ENCODE results near the gene TEX53.

The TEX53 gene

DNA sequence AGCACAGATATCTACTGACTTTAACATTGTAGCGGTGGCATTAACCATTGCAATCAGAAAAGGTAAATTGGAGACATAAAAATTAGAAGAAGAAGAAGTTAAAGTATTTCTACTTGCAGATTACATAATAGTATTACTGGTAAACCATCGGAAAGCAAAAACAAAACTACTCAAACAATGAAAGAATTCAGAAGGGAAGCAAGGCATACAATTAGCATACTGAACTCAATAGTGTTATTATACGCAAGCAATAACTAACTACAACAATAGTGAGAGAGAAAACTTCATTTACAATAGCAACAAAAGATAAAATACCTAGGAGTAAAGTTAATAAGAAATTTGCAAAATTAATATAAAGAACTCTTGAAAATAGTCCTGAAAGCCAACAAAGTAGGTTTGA is 6.6 kb upstream of the TEX53 start:
- Histone ChIP-seq H3K79me2 (ENCODE audit: insufficient read depth, low read length) (no peaks in the 10 kb centered on the region), H3K4me1 (ENCODE audit: insufficient read depth, low read length) (0 out of 2 replicates have a peak, but pooled peaks cover 5% of the 10 kb centered on the region), H2AFZ (ENCODE audit: low read depth, low read length) (no peak overlapping the region), H3K27ac (ENCODE audit: low read length) (no peak overlapping the region), H3K9ac (ENCODE audit: low read depth, low read length) (no peak overlapping the region), H3K4me2 (ENCODE audit: insufficient read depth, low read length) (no peak overlapping the region), H3K4me3 (ENCODE audit: low read depth in 1 of 2, low read length in 2 of 2) (no peak overlapping the region), H3K9me3 (ENCODE audit: insufficient read depth, low read length, severe bottlenecking) (no peaks in the 10 kb centered on the region), H3K27me3 (ENCODE audit: insufficient read depth, low read length, poor library complexity) (no peaks in the 10 kb centered on the region), H3K36me3 (ENCODE audit: insufficient read depth, low read length) (no peaks in the 10 kb centered on the region), H4K20me1 (ENCODE audit: insufficient read depth, low read length) (no peaks in the 10 kb centered on the region)
- TF ChIP-seq, protein P1, sequence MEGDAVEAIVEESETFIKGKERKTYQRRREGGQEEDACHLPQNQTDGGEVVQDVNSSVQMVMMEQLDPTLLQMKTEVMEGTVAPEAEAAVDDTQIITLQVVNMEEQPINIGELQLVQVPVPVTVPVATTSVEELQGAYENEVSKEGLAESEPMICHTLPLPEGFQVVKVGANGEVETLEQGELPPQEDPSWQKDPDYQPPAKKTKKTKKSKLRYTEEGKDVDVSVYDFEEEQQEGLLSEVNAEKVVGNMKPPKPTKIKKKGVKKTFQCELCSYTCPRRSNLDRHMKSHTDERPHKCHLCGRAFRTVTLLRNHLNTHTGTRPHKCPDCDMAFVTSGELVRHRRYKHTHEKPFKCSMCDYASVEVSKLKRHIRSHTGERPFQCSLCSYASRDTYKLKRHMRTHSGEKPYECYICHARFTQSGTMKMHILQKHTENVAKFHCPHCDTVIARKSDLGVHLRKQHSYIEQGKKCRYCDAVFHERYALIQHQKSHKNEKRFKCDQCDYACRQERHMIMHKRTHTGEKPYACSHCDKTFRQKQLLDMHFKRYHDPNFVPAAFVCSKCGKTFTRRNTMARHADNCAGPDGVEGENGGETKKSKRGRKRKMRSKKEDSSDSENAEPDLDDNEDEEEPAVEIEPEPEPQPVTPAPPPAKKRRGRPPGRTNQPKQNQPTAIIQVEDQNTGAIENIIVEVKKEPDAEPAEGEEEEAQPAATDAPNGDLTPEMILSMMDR (IDR thresholded peaks at IDR 0.05; ENCODE audit: borderline replicate concordance, extremely low read depth, low read length, poor library complexity, severe bottlenecking), result no peak
- no peak for TF ChIP-seq EZH2 (IDR thresholded peaks at IDR 0.05; ENCODE audit: borderline replicate concordance, low read depth, low read length, severe bottlenecking)
- no peak for ATAC-seq (ENCODE audit: insufficient read depth, low read depth)
- no peak for DNase-seq

DNA sequence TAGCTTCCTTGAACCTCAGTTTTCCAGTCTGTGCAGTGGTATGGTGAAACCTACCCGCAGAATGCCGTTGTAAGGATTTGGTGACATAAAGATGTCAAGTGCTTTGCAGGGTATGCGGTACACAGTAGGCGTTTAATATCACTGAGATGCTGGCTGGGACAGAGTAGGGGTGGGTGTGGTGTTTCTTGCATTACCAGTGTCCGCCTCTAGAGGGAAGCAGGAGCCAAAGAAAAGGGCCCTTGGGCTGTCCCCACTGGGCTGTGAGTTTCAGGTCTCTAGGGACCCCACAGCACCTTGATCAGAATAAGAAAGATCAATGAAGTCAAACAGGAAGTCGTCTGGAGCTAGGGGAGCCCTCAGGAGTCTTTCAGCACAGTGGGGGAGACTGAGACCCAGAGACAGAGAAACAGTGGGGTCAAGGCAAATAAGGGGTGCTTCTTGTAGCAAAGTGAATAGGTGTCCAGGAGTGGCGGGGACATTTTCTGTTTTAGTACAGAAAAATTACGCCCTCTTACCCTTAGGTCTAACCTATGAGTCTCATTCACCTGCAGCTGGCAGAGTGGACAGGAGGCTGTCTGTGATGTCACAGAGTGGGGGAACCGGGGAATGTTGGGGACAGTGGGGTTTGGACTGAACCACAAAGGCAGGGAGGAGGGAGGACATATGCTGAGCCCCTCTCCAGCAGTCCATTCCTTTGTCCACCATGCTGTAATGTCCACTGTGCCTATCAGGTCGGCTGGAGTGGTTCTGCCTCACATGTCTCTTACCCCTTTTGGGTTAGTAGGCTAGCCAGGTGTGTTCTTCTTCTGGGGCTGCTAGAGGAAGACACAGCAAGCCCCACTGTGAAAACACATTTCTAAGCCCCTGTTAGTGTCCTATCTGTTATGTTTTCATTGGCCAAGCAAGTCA is 4.7 kb upstream of the TEX53 start:
- H3K27me3 ChIP-seq (ENCODE audit: insufficient read depth, low read length, poor library complexity), result no peaks in the 10 kb centered on the region
- no peak overlapping the region for H3K4me2 ChIP-seq (ENCODE audit: insufficient read depth, low read length)
- no peak overlapping the region for H3K4me3 ChIP-seq (ENCODE audit: low read depth in 1 of 2, low read length in 2 of 2)
- 0 out of 2 replicates have a peak, but pooled peaks cover 5% of the 10 kb centered on the region for H3K4me1 ChIP-seq (ENCODE audit: insufficient read depth, low read length)
- DNase-seq, result peak; percentile 67
- H3K36me3 ChIP-seq (ENCODE audit: insufficient read depth, low read length), result no peaks in the 10 kb centered on the region
- ATAC-seq (ENCODE audit: insufficient read depth, low read depth), result peak; percentile 95
- H3K9ac ChIP-seq (ENCODE audit: low read depth, low read length), result no peak overlapping the region
- no peaks in the 10 kb centered on the region for H3K9me3 ChIP-seq (ENCODE audit: insufficient read depth, low read length, severe bottlenecking)
- H3K27ac ChIP-seq (ENCODE audit: low read length), result no peak overlapping the region
- no peak overlapping the region for H2AFZ ChIP-seq (ENCODE audit: low read depth, low read length)
- no peaks in the 10 kb centered on the region for H4K20me1 ChIP-seq (ENCODE audit: insufficient read depth, low read length)
- TF ChIP-seq EZH2 (IDR thresholded peaks at IDR 0.05; ENCODE audit: borderline replicate concordance, low read depth, low read length, severe bottlenecking), result no peak
- TF ChIP-seq, protein P1 (IDR thresholded peaks at IDR 0.05; ENCODE audit: borderline replicate concordance, extremely low read depth, low read length, poor library complexity, severe bottlenecking), result peak; percentile 84
- no peaks in the 10 kb centered on the region for H3K79me2 ChIP-seq (ENCODE audit: insufficient read depth, low read length)

DNA sequence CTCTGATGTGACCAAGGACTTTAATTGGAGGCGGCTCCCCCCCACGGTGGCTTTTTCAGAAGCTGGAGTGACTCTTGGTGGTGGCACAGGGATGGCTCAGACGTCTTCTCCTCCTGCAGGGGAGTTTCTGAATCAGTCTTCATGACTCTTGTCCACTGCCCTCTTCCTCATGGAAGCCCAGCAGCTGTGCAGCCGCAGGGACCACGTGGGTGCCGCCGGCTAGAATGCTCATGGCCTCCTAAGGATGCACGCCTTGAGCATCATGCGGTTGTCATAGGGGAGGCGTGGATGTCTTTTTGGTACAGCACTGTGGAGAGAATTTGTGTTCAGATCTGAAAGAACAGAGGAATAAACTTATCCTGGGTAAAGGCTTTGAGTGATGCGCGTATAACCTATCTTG is 1.3 kb downstream of the TEX53 start:
- no peak for ATAC-seq (ENCODE audit: insufficient read depth, low read depth)

DNA sequence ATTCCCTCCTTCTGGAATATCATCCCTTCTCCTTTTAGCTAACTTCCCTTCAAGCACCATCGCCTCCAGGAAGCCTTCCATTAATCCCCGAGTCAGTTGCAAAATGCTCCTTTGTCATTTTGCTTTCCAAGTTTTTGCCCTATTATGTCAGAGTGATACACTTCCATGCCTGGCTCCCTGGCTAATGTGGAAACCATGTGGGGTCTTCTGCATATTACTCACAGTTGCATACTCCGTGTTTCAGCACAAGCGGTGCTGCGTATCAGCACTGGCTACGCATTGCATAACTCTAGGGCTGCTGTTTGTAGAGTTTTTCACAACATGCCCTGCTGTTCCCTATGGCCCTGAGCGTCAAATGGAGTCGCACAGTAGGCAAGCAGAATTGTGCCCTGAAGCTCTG is 1.9 kb downstream of the TEX53 start:
- H3K27me3 ChIP-seq (ENCODE audit: insufficient read depth, low read length, poor library complexity), result no peaks in the 10 kb centered on the region
- TF ChIP-seq, protein P1 (IDR thresholded peaks at IDR 0.05; ENCODE audit: borderline replicate concordance, extremely low read depth, low read length, poor library complexity, severe bottlenecking), result no peak
- TF ChIP-seq EZH2 (IDR thresholded peaks at IDR 0.05; ENCODE audit: borderline replicate concordance, low read depth, low read length, severe bottlenecking), result no peak
- H2AFZ ChIP-seq (ENCODE audit: low read depth, low read length), result no peak overlapping the region
- no peak for DNase-seq
- H3K9ac ChIP-seq (ENCODE audit: low read depth, low read length), result no peak overlapping the region
- H4K20me1 ChIP-seq (ENCODE audit: insufficient read depth, low read length), result no peaks in the 10 kb centered on the region
- H3K4me3 ChIP-seq (ENCODE audit: low read depth in 1 of 2, low read length in 2 of 2), result no peak overlapping the region
- ATAC-seq (ENCODE audit: insufficient read depth, low read depth), result no peak
- no peaks in the 10 kb centered on the region for H3K79me2 ChIP-seq (ENCODE audit: insufficient read depth, low read length)
- H3K36me3 ChIP-seq (ENCODE audit: insufficient read depth, low read length), result no peaks in the 10 kb centered on the region
- H3K9me3 ChIP-seq (ENCODE audit: insufficient read depth, low read length, severe bottlenecking), result no peaks in the 10 kb centered on the region
- no peak overlapping the region for H3K27ac ChIP-seq (ENCODE audit: low read length)
- H3K4me1 ChIP-seq (ENCODE audit: insufficient read depth, low read length), result peaks cover 4% of the 10 kb centered on the region
- no peak overlapping the region for H3K4me2 ChIP-seq (ENCODE audit: insufficient read depth, low read length)

More for the DNA sequence above, 1.3 kb downstream of the TEX53 start:
- no peak overlapping the region for H2AFZ ChIP-seq (ENCODE audit: low read depth, low read length)
- H3K27ac ChIP-seq (ENCODE audit: low read length), result no peak overlapping the region
- H3K79me2 ChIP-seq (ENCODE audit: insufficient read depth, low read length), result no peaks in the 10 kb centered on the region
- no peak overlapping the region for H3K4me3 ChIP-seq (ENCODE audit: low read depth in 1 of 2, low read length in 2 of 2)
- H3K9ac ChIP-seq (ENCODE audit: low read depth, low read length), result no peak overlapping the region
- no peaks in the 10 kb centered on the region for H3K9me3 ChIP-seq (ENCODE audit: insufficient read depth, low read length, severe bottlenecking)
- no peak for TF ChIP-seq EZH2 (IDR thresholded peaks at IDR 0.05; ENCODE audit: borderline replicate concordance, low read depth, low read length, severe bottlenecking)
- H3K4me1 ChIP-seq (ENCODE audit: insufficient read depth, low read length), result peaks cover 4% of the 10 kb centered on the region
- DNase-seq, result no peak
- no peak overlapping the region for H3K4me2 ChIP-seq (ENCODE audit: insufficient read depth, low read length)
- H3K27me3 ChIP-seq (ENCODE audit: insufficient read depth, low read length, poor library complexity), result no peaks in the 10 kb centered on the region
- H4K20me1 ChIP-seq (ENCODE audit: insufficient read depth, low read length), result no peaks in the 10 kb centered on the region
- no peaks in the 10 kb centered on the region for H3K36me3 ChIP-seq (ENCODE audit: insufficient read depth, low read length)
